ENCODE data around the gene RGS14.
"Not testable (repeated sequence)": the region's sequence is repeated elsewhere in the genome, so short reads cannot be mapped to it uniquely, and the experiment has no call there.

RGS14 gene

DNA sequence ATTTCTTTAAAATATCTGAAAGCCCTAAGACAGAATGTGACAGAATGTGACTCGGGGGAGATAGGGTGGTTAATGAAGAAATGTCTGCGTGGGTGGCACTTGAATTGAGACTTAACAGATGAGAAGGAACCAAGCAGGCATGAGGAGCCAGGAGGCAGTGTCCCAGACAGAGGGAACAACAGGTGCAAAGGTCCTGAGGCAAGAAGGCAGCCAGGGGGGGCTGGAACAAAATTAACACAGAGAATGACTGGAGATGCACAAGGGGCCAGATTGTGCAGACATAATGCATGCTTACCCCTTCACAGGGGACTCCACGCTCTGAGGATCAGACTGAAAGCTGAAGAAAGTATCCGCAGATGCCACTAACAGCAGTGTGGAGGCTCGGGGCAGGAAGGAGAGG lies 8.0 kb upstream of the RGS14 start:
- no peak for DNase-seq (ENCODE audit: low read depth)

DNA sequence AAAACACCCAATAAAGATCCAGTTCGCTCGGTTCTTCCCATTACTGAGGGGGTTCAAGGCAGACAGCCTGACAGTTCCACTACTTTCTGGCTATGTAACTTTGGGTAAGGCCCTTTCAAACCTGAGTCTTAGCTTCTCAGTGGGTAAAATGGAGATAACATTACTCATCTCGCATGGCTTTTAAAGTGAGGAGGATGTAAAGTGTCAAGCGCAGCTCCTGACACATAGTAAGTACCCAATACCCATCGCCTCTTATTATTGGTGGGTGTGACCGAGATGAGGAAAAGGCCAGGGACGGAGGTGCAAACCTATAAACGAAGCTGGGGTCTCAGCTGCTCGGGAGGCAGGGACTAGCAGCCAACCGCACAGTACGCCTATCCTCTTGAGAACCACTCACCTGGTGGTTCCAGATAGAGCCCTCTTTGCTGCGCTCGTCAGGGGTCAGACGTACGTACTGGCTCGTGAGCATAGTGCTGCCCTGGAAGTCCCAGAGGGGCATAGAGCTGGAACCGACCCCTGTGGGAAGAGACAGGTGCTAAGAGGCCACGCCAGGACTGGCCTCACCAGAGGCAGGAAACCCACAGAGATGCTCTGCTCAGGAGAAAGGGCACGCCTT lies 6.8 kb upstream of the RGS14 start:
- no peak for DNase-seq (ENCODE audit: low read depth)

DNA sequence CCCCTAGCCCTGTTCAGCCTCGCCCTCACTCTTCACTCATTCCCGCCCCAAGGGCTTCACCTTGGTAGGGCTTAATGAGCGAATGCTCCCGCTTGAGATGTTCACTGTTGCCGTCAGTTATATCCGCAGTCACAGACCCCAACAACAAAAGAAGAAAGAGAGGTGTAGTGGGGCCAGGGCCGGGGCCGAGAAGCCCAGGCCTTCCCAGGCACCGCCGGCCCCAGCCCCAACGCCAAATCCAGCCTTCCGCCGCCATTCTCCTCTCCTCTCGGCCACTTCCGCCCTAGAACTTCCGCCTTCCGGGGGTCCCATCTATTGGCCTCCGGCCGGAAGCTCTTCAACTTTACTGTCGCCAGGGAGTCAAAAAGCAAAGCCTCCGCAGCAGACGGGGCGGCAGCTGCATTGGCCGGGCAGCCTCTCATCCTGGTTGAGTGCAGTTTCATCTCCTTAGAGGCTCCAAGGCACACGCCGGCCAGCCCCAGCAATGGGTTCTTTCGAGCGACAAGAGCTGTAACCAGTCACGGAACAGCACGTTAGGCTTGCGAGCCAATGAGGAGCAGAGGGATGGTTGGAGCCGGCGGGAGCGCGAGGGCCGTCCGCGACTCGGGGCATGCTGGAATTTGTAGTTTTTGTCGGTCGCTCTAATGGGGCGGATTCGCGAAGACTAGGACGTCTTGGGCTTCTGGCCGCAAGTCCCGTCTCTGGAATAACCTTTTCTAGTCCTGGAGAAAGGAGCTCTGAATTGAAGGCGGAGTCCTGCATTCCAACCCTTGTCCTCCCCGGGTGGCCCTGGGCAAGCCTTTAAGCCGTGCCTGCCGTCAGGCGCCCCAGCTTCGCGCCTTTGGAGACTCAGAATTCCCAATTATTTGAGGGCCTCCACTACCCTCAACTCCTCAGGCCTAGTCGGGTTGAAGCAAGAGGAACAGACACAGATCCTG lies 6.1 kb upstream of the RGS14 start, which contains the start of gene LMAN2:
LMAN2 (minus strand) TSS at position 277 of the 938 bp plus-strand sequence; CDS start at position 256, 21 bp downstream.
- DNase-seq (ENCODE audit: low read depth), result peak; percentile 87

DNA sequence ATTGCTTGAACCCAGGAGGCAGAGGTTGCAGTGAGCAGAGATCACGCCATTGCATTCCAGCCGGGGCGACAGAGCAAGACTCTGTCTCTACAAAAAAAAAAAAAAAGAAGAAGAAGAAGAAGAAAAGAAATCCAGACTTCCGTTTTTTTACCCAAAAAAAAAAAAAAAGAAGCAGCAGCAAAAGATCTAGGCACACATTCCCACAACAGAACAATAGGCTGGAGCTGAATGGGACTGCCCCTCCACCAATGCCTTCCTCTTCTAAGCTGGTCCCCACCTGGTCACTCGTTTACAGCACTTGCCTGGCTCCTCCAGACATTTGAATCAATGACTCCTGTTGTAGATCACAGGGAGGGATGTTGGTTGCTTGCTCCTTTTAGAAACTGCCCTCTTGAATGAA lies 4.6 kb upstream of the RGS14 start:
- DNase-seq (ENCODE audit: low read depth), result no peak

DNA sequence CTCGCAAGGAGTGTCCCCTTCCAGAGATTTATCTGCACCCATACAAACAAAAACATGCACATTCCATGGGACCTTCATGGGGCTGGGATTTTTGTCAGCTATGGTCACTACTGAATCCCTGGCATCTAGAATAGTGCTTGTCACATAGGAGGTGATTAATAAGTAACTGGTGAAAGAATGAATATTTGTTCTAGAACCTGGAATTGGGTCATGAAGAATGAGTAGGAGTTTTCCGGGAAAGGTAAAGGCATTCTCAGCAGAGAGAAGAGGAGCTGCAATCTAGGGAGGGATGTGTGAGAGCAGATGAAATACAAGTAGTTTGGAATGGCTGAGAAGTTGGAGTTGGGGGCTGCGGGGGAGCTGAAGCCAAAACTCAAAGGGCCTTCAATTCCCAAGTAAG lies 3.5 kb upstream of the RGS14 start:
- DNase-seq (ENCODE audit: low read depth), result no peak

DNA sequence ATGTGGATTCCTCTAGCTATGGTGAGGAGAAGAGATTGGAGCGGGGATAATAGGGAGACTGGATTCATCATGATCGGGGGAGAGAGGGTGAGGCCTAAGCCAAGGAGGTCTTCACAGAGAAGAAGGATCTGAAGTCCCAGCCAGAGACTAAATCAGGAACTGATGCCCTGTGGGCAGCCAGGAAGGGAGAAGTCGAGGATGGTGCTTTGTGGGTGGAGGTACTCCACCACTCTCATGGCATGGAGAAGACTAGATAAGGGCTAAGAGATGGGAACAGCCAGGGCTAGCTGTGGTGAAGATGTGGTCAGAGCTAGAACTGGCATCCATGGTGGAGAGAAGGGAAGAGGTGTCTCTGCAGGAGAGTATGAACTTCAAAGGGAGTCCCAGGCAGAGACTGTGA lies 3.0 kb upstream of the RGS14 start:
- DNase-seq (ENCODE audit: low read depth), result no peak

DNA sequence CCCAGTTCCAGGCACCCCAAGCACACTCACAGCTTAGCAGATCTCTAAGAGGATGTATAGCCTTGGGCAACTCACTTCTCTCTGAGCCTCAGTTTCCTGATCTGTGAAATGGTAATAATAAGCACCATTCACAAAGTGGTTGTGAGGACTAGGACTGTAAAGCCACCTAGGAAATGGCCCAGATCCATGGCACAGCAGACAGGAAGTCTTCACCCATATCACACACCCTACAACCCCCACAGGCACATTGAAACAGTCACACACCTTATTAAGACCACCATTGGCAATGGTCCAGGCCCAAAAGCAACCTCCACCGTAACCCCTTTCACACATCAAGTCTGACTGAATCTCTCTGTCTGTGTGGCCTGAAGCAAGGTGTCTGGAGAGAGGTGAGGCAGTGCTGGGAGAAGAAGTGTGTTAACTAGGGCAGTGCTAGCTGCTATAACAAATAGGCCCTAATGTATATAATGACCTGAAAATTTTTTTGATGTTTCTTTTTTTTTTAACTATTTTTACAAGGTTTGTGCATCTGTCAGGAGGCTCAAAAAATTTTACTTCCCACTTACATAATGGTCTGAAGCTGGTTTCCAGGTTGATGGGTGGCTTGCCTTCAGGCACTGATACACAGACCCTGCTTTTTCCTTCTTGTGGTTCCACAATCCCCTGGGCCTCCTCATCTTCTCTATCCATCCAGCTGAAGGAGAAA lies 2.4 kb upstream of the RGS14 start:
- no peak for DNase-seq (ENCODE audit: low read depth)

DNA sequence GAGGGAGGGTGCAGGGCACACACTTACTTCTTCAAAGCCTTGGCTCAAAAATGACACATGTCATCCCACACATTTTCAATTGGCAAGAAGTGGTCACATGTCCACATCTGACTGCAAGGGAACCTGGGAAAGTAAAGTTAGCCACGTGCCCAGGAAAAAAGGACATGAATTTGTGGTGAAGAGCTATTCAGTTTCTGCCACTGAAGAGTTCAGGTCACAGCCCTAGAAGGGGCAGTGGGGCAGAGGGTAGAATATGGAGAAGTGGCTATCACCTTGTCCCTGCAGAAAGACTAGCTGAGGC lies 1.9 kb upstream of the RGS14 start:
- no peak for DNase-seq (ENCODE audit: low read depth)

DNA sequence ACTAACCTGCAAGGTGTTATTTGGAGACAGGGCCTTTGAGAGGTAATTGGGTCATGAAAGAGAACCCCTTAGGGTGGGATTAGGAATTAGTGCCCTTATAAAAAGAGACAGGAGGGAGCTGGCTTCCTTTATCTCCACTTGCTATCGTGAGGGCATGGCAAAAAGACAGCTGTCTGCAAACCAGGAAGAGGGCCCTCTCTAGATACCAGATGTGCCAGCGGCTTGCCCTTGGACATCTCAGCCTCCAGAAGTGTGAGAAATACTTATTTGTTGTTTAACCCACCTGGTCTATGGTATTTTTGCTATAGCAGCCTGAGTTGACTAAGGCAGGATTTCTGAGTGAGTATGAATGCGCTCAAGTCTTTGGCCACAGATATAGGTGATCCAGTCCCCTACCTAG lies 978 bp upstream of the RGS14 start:
- no peak for DNase-seq (ENCODE audit: low read depth)

DNA sequence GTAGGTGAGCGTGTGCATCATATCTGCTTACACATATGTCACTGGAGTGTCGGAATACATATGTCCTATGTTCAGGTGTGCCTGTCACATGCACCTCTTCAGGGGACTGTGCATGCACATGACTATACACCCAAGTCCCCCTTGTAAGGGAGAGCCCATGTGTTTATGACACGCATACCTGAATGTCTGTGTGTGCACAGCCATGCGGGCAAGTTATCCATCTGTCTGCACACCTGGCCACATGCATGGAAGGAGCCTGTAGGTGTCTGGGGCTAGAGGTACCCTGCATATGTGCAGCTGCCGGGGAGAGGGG lies 622 bp upstream of the RGS14 start:
- no peak for DNase-seq (ENCODE audit: low read depth)

DNA sequence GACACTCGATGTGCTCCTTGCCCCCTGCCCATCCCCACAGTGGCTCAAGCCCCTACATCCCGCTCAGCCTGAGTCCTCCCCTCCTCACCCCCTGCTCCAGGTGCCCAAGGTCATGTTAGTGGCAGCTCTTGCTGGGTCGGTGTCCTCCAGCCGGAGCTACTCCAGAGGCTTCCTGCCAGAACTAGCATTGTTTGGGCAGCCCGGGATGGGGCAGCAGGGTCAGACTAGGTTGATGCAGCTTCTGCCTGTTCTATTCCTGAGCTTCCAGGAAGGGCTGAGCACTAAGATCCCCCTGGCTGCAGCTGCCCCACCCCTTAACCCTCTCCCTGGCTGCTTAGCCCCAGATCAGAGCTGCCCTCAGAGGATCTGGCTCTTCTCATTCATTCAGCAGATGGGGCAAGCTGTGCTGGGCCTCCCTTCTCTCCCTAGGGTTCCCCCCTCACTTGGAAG lies 671 bp downstream of the RGS14 start:
- no peak for DNase-seq (ENCODE audit: low read depth)

DNA sequence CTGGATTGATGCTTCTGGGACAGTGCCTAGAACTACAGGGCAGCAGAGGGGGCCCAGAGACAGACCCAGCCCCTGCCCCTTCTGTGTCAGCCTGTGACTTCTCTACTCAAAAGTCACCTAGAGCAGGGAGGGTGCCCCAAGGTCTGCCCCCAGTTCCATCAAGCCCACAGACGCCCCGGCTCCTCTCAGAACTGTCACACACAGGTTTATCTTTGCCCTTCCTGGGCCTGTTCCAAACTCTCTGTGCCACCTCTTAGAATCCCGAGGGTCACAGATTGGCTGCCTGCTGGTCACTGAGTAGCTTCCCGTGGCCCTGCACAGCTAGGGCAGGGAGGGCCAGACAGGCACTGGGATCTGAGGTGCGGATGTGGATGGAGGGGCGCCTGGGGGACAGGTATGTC lies 1.7 kb downstream of the RGS14 start:
- no peak for DNase-seq (ENCODE audit: low read depth)

DNA sequence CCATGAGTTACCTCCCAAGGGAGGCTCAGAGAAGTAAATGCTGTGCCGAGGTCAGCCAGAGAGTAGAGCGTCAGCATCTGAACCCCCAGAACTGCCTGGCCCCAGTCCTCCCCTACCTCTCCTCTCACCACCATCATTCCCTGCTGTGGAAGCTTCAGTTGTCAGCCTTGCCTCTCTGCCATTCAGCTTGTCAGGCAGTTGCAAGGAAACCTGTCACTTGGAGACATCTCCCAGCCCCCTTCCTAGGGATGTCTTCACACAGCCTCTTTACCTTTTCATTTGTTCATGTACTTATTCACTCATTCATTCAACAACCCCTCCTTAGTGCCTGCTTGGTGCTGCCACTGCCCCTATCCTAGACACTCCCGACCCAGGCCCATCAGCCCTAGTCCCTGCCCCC lies 2.1 kb downstream of the RGS14 start:
- DNase-seq (ENCODE audit: low read depth), result no peak

DNA sequence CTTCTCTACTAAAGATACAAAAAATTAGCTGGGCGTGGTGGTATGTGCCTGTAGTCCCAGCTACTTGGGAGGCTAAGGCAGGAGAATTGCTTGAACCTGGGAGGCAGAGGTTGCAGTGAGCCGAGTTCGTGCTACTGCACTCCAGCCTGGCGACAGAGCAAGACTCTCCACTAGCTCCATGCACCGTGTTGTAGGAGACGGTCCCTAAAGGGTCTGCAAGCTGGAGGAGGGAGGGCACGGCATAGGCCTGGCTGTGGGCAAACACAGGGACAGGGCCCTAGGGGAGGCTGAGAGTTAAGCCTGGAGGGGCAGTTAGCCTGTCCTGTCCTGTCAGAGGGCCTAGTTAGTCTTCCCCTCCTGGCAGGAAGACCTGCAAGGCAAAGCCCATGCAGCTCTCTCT lies 3.0 kb downstream of the RGS14 start:
- DNase-seq (ENCODE audit: low read depth), result not testable (repeated sequence)

DNA sequence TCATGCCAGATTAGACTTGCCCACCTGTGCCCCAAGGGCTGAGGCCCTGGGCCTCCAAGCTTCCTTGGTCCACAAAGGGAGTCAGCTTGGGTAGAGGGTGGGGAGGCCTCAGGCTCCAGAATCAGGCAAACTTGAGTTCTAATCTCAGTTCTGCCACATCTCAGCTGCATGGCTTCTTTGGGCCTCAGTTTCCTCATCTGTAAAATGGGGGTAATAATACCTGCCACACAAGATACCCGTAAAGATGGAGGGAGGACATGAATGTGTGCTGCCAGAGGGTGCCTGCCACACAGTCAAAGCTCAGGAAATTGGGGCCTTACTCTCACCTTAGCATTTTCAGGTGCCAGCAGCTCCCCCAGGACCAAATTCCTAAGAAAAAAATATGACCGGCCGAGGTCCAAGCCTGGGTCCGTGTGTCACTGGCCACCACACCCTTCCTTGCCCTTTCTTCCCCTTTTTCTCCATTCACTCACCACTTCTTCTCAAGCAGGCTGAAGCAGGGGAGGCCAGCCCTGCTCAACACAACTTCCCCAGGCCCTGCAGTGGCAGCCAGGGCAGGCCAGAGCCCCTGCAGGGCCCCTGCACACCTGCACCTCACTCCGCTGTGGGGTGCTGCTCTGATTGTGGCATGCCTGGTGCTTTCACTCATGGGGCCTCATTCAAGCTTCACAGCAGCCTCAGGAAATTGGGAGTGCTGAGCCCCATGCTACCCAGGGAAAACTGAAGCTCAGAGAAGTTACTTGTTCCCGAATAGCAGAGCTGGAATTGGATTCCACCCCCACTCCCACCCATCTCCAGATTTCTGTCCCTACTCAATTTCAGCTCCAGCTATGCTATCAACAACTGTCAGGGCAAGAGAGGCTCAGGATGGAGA lies 3.9 kb downstream of the RGS14 start:
- no peak for DNase-seq (ENCODE audit: low read depth)

DNA sequence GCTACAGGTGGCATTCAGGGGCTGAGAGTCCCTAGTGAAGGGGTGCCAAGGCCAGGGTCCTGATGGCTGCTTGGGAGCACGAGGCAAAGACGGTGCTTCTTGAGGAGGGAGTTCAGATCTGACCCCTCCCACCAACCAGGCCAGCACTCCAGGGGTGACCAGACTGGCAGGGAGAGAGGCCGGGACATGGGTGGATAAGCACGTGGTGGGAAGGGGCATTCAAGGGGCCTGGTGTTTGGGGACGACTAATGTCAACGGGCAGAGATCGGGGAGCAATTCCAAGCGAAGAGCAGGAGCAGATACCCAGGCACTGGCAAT lies 4.5 kb downstream of the RGS14 start:
- DNase-seq (ENCODE audit: low read depth), result no peak

DNA sequence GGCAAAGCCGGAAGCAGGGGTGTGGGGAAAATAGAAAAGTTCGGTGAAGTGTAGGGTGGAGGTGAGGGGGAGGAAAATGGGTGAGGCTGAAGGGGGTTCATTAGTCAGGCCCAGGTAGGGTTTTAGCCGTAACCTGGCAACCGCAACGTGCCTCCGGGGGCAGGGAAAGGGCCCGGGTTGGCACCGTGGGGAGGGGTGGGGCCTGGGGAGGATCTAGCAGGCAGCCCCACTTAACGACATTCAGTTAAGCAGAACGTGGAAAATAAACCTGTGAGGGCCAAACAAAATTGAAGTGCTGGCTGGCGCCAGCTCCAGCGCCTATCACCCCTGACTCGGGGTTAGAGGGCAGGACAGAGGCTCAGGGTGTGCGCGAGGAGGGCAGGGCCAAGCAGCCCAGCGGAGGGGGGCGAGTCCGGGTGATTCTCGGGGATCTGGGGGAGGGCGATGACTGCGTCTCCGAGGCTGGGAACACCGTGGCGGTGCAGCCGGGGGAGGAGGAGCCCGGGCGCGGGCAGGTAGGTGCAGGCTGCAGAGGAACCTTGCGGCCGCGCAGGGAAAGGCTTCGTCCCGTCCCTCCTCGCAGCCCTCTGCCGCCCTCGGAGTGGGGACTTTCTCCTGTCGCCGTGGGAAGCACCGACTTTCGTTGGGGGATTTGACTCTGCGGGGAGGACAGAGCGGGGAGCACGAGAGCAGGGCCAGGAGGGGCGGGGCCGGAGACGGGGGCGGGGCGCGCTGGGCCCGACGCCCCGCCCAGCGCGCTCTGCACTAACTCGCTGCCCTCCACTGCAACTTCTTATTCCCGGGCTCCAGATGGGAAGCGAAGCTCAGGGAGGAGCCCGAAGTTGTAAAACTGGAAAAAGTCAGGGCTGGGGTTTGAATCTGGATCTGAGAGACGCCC lies 5.1 kb downstream of the RGS14 start:
- DNase-seq (ENCODE audit: low read depth), result peak; percentile 78

DNA sequence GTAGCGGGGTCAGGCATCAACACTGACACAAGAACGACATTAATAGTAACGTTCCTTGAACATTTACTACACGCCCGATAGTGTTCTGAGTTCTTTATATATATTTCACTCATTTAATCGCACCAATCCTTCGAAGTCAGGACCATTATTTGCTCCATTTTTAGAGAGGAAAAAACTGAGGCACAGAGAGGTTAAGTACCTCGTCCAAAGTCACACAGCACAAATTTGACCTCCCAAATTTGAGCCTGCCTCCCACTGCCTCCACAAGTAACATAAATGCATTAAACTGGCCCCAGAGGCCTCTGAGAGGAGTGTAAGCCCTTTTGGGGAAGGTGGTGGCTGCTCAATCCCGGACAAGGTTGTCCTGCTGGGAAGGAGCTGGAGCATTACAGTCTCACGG lies 5.8 kb downstream of the RGS14 start:
- no peak for DNase-seq (ENCODE audit: low read depth)

DNA sequence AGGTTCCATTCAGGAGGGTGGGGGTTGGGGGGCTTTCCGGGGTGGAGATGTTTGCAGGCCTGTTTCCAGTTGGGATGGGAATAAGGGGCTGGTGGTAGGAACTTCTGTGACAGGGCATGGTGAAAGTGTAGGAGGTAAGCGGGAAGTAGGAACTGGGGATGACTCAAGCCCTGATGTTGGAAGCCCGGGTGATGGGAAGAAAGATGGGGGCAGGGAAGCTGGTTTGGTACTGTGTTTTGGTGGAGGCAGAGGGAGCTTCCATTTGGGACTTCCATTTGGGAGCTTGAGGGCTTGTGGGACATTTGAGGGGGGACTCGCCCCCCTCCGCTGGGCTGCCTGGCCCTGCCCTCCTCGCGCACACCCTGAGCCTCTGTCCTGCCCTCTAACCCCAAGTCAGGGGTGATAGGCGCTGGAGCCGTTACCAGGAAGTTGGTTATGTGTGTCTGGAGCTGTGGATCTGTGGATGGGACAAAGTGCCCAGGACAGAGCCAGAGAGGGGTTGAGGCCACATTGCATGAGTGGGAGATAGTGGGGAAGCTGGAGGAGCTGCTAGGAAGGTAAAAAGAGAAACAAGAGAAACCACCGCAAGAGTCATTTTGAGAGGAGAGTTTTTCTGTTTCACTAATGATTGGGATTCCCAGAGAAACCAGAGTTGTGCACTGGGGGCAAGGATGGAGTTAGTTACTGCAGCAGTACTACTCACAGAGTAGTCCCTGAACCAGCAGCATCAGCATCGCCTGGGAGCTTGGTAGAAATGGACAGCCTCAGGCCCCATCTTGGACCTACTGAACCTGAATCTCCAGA lies 6.6 kb downstream of the RGS14 start:
- DNase-seq (ENCODE audit: low read depth), result no peak

DNA sequence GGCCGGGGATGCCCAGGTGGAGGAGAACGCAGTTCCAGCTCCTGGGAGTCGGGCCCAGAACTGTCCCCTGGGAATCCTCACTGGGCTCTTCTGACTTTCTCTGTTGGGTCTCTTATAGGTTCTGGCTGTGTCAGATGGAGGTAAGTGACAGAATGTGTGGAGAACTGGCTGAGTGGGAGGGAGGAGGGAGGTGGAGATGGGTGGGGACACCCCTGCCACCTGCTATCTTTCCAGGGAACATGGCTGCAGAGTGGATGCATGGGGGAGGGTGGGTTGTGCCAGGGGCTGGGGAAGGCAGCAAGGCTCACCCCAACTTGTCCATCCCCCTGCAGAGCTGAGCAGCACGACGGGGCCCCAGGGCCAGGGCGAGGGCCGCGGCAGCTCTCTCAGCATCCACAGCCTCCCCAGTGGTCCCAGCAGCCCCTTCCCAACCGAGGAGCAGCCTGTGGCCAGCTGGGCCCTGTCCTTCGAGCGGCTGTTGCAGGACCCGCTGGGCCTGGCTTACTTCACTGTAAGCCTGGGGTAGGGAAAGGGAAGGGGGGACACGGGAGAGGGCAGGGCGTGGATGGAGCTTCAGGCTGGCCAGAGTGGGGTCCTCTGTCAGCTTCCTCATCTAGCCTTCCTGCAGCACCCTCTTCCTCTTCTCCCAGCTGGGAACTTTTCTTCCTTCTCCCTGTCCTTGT lies 8.3 kb downstream of the RGS14 start:
- DNase-seq (ENCODE audit: low read depth), result no peak

Measured in T-helper 22 cell (primary cell).